Caco-2 (cell line): ENCODE measurements around the gene RBM47. TPM values are rescaled to one million over a fixed set of nuclear protein-coding genes. Genes with fewer than 3 reads are reported as not detected.
"Not testable (repeated sequence)": the region's sequence is repeated elsewhere in the genome, so short reads cannot be mapped to it uniquely, and the experiment has no call there.

ENCODE experiments used
- BruUV-seq: library from RNA; stranded (reverse); fragments of 400-500 nt; replicated peaks from 2 replicates; lab custom pipeline; 2021; lab: Mats Ljungman, UMichigan
- CTCF ChIA-PET: fragments of 300-600 bp; sonication (Branson Sonifier 250); formaldehyde crosslinking; loops from one replicate; lab custom pipeline; 2022; ENCODE audit warnings: antibody characterized with exemption; lab: Charles Lee
- POLR2A ChIA-PET: fragments of 300-600 bp; sonication (Branson Sonifier 250); formaldehyde crosslinking; loops from one replicate; lab custom pipeline; 2022; ENCODE audit warnings: antibody characterized with exemption; lab: Charles Lee
- DNase-seq, 2 experiments: peaks; one replicate each; pipeline versions ENCODE4 v3.0.0 to v3.0.0-alpha.2; 2020 to 2022
- H3K27me3 ChIP-seq: replicated peaks from 2 replicates; pipeline ENCODE4 v1.6.0; 2011; ENCODE audit warnings: low read length; ENCODE audit not compliant: control insufficient read depth, insufficient read depth
- H3K36me3 ChIP-seq: 2 replicates; pipeline ENCODE4 v1.5.1; 2011; ENCODE audit warnings: low read length; ENCODE audit not compliant: control insufficient read depth, insufficient read depth
- H3K4me1 ChIP-seq: fragments of 250-450 bp; sonication (Bioruptor Pico); 2 replicates; pipeline ENCODE4 v1.5.1; 2020; ENCODE audit warnings: mild to moderate bottlenecking
- H3K4me3 ChIP-seq: 2 replicates; pipeline ENCODE4 v1.5.1; 2011; ENCODE audit warnings: low read depth, mild to moderate bottlenecking, control low read depth, low read length
- H3K9me3 ChIP-seq: fragments of 250-450 bp; sonication (Bioruptor Pico); 2 replicates; pipeline ENCODE4 v1.5.1; 2020; ENCODE audit warnings: mild to moderate bottlenecking, moderate library complexity
- H3K27ac Mint-ChIP-seq: one replicate; pipeline ENCODE4 v1.8.0; 2022; ENCODE audit warnings: mixed read lengths; ENCODE audit not compliant: unreplicated experiment
- H3K27me3 Mint-ChIP-seq: one replicate; pipeline ENCODE4 v1.8.0; 2022; ENCODE audit warnings: mixed read lengths; ENCODE audit not compliant: insufficient read depth, unreplicated experiment
- H3K36me3 Mint-ChIP-seq: one replicate; pipeline ENCODE4 v1.8.0; 2022; ENCODE audit warnings: mild to moderate bottlenecking, mixed read lengths; ENCODE audit not compliant: insufficient read depth, unreplicated experiment
- H3K4me1 Mint-ChIP-seq: one replicate; pipeline ENCODE4 v1.8.0; 2022; ENCODE audit warnings: low read depth, mixed read lengths; ENCODE audit not compliant: unreplicated experiment
- H3K4me3 Mint-ChIP-seq: one replicate; pipeline ENCODE4 v1.8.0; 2022; ENCODE audit warnings: mild to moderate bottlenecking, moderate library complexity, mixed read lengths; ENCODE audit not compliant: unreplicated experiment
- H3K9me3 Mint-ChIP-seq: one replicate; pipeline ENCODE4 v1.8.0; 2022; ENCODE audit warnings: mixed read lengths; ENCODE audit not compliant: unreplicated experiment
- intact Hi-C: fragments of 100-400 bp; cut with micrococcal nuclease; formaldehyde crosslinking; loops from one replicate; pipeline ENCODE4 v1.10.0; 2022; ENCODE audit not compliant: unreplicated experiment
- total RNA-seq: library from RNA; stranded (reverse); gene quantifications from 2 replicates; pipeline ENCODE4 v1.2.3, GENCODE V29; 2022
- TF ChIP-seq, protein P1 (sequence below), 2 experiments: fragments of 200-600 bp in 1 of 2; IDR thresholded peaks; 1 replicate in 1 of 2; 2 replicates in 1 of 2; pipeline versions ENCODE4 v1.5.1 to v1.8.0; 2011 to 2022; ENCODE audit warnings: antibody characterized with exemption in 1 of 2, control low read depth in 1 of 2, inconsistent platforms in 1 of 2, low read depth in 1 of 2, low read length in 1 of 2, mild to moderate bottlenecking in 1 of 2, moderate library complexity in 1 of 2; ENCODE audit not compliant: insufficient read depth in 1 of 2, severe bottlenecking in 1 of 2, unreplicated experiment in 1 of 2

RBM47 gene
- total RNA-seq, 1 experiment from 2014 or later, result 62.1 TPM

DNA sequence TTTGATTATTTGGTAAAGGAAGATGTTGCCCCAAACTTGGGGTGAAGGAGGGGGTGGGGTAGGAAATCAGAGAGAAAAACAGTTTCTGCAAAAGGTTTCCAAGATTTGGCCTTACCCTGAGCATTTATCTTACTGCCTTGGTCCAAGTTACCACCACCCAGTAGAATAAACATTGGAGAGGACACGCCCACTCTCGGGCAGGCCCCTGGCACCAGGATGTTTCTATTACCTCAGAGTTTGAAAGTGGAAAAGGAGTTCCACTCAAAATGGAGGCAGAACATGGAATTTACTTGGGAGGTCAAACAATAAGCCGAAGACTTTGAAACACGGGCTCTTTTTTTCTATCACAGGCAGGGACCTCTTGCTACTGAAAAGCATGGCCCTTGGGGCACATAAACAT is 180.8 kb downstream of the RBM47 start:
- no peaks in the 10 kb centered on the region for H3K9me3 ChIP-seq
- no peak for DNase-seq
- peak overlapping the region; percentile 32 for H3K27ac Mint-ChIP-seq
- H3K36me3 ChIP-seq, result no peaks in the 10 kb centered on the region
- H3K4me1 Mint-ChIP-seq, result peaks cover 14% of the 10 kb centered on the region
- ChIA-PET POLR2A (no interaction called here), CTCF (no interaction called here)
- H3K9me3 Mint-ChIP-seq, result no peaks in the 10 kb centered on the region
- H3K27me3 ChIP-seq, result no peaks in the 10 kb centered on the region
- TF ChIP-seq, protein P1, sequence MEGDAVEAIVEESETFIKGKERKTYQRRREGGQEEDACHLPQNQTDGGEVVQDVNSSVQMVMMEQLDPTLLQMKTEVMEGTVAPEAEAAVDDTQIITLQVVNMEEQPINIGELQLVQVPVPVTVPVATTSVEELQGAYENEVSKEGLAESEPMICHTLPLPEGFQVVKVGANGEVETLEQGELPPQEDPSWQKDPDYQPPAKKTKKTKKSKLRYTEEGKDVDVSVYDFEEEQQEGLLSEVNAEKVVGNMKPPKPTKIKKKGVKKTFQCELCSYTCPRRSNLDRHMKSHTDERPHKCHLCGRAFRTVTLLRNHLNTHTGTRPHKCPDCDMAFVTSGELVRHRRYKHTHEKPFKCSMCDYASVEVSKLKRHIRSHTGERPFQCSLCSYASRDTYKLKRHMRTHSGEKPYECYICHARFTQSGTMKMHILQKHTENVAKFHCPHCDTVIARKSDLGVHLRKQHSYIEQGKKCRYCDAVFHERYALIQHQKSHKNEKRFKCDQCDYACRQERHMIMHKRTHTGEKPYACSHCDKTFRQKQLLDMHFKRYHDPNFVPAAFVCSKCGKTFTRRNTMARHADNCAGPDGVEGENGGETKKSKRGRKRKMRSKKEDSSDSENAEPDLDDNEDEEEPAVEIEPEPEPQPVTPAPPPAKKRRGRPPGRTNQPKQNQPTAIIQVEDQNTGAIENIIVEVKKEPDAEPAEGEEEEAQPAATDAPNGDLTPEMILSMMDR (IDR thresholded peaks at IDR 0.05; ENCODE audit: insufficient read depth in 1 of 2, low read depth in 1 of 2, low read length in 1 of 2, severe bottlenecking in 1 of 2, unreplicated experiment in 1 of 2), result no peak
- no peaks in the 10 kb centered on the region for H3K27me3 Mint-ChIP-seq
- H3K4me3 Mint-ChIP-seq, result no peak overlapping the region
- no peak overlapping the region for H3K4me3 ChIP-seq
- no TSS peak for BruUV-seq
- intact Hi-C loops, result loop anchor here (5.0 kb wide), 1 partner anchor 47 kb away; no protein-coding TSS in a partner anchor
- H3K4me1 ChIP-seq, result peaks cover 35% of the 10 kb centered on the region
- peaks cover 44% of the 10 kb centered on the region for H3K36me3 Mint-ChIP-seq

DNA sequence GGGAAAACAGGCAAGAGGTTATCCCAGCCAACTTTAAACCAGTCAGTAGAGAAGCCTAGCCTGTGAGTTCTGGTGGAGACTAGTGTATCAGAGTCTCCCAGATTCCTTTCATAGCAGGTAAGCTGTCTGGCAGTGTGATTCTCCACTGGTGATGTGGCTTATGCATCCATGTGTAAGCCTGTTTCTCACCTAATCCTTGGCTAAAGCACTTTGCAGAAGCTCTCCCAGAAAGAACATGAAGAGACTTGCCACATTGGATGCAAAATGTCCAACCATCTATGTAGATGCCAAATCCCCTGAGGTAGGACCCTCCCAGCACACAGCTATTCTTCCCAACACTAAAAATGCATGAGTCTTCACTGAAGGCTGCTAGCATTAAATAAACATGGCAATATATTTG is 182.8 kb downstream of the RBM47 start:
- intact Hi-C loops, result loop anchor here (5.0 kb wide), 1 partner anchor 45 kb away; no protein-coding TSS in a partner anchor
- Mint-ChIP-seq H3K4me1 (peaks cover 7% of the 10 kb centered on the region), H3K9me3 (no peaks in the 10 kb centered on the region), H3K4me3 (no peak overlapping the region), H3K36me3 (peaks cover 38% of the 10 kb centered on the region), H3K27me3 (no peaks in the 10 kb centered on the region), H3K27ac (peak overlapping the region; percentile 60)
- no peaks in the 10 kb centered on the region for H3K27me3 ChIP-seq
- ChIA-PET POLR2A (no interaction called here), CTCF (no interaction called here)
- no TSS peak for BruUV-seq
- H3K4me1 ChIP-seq, result peaks cover 39% of the 10 kb centered on the region
- DNase-seq, result no peak
- TF ChIP-seq, protein P1 (IDR thresholded peaks at IDR 0.05; ENCODE audit: insufficient read depth in 1 of 2, low read depth in 1 of 2, low read length in 1 of 2, severe bottlenecking in 1 of 2, unreplicated experiment in 1 of 2), result no peak
- H3K36me3 ChIP-seq, result no peaks in the 10 kb centered on the region
- H3K9me3 ChIP-seq, result no peaks in the 10 kb centered on the region
- H3K4me3 ChIP-seq, result no peak overlapping the region

DNA sequence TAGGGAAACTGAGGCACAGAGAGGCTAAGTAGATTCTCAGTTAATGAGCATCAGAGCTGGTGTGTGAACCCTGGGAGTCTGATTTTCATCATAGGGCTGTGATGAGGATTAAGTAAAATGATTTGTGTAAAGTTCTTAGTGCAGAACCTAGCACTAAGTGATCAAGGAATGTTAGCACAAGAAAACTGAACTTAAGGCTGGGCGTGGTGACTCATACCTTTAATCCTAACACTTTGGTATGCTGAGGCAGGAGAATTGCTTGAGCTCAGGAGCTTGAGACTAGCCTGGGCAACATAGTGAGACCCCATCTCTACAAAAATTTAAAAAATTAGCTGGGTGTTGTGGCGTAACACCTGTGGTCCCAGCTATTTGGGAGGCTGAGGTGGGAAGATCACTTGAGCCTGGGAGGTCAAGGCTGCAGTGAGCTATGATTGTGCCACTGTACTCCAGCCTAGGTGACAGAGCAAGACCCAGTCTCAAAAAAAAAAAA is 183.4 kb downstream of the RBM47 start:
- H3K9me3 ChIP-seq, H3K36me3 ChIP-seq, H3K27ac Mint-ChIP-seq, POLR2A ChIA-PET, DNase-seq, CTCF ChIA-PET, H3K4me3 Mint-ChIP-seq, H3K4me1 Mint-ChIP-seq, H3K27me3 Mint-ChIP-seq, H3K9me3 Mint-ChIP-seq, BruUV-seq, H3K27me3 ChIP-seq, H3K4me3 ChIP-seq: not testable (repeated sequence)
- peaks cover 33% of the 10 kb centered on the region for H3K36me3 Mint-ChIP-seq
- H3K4me1 ChIP-seq, result peaks cover 44% of the 10 kb centered on the region
- intact Hi-C loops, result loop anchor here (5.0 kb wide), 1 partner anchor 44 kb away; no protein-coding TSS in a partner anchor
